ENCODE results near the gene OGFOD2. TPM values are rescaled to one million over a fixed set of nuclear protein-coding genes. Genes with fewer than 3 reads are reported as not detected.
A peak's percentile ranks its signal among the peaks of the same experiment; 100 is the strongest.

OGFOD2 gene
- total and polyA plus RNA-seq, 2 of the 13 experiments (the other 11 are each of a cell fraction or from before 2014, with no cell fraction given), result 13.2 to 14.6 TPM

- TF ChIP-seq ARID4A (CRISPR knock-in tag; IDR thresholded peaks at IDR 0.05; ENCODE audit: borderline replicate concordance) (peak; percentile 86), AKNA (CRISPR knock-in tag; IDR thresholded peaks at IDR 0.05; ENCODE audit: borderline replicate concordance) (no peak), RFX3 (CRISPR knock-in tag; IDR thresholded peaks at IDR 0.05) (no peak), NFATC3 (CRISPR knock-in tag; IDR thresholded peaks at IDR 0.05) (0 out of 2 replicates have a peak, but pooled peaks have one; percentile 7), ZNF230 (CRISPR knock-in tag; IDR thresholded peaks at IDR 0.05) (0 out of 2 replicates have a peak, but pooled peaks have one; percentile 12), RERE (CRISPR knock-in tag; IDR thresholded peaks at IDR 0.05; ENCODE audit: low read depth) (peak; percentile 61; the same call in 1 of the 2 replicates), DPF2 (CRISPR knock-in tag; IDR thresholded peaks at IDR 0.05; ENCODE audit: borderline replicate concordance, low read depth) (no peak), CBX1 (IDR thresholded peaks at IDR 0.05; ENCODE audit: low read depth) (no peak), ZNF547 (CRISPR knock-in tag; IDR thresholded peaks at IDR 0.05) (0 out of 2 replicates have a peak, but pooled peaks have one; percentile 73), ZBTB46 (CRISPR knock-in tag; IDR thresholded peaks at IDR 0.05; ENCODE audit: borderline replicate concordance) (no peak)
Measured at GRCh38 chr12:122984612-122985337, 9.7 kb downstream of the OGFOD2 start (continued).

All from HepG2 (cell line).